Peyer's patch (tissue), 4 donors: ENCODE measurements around the gene TPPP.

Experiments used
- CTCF ChIP-seq, 6 experiments: fragments of 450-650 bp in 4 of 6; fragments of 200-600 bp in 2 of 6; sonication (generic) in 1 of 6; IDR thresholded peaks; one replicate each; pipeline ENCODE4 v1.5.1; 2017 to 2019; ENCODE audit warnings: antibody characterized with exemption in 6 of 6, mild to moderate bottlenecking in 3 of 6, moderate library complexity in 1 of 6
- POLR2A ChIP-seq, 2 donors: fragments of 450-650 bp; IDR thresholded peaks; one replicate each; pipeline ENCODE4 v1.5.1; 2017; ENCODE audit warnings: antibody characterized with exemption in 2 of 2, mild to moderate bottlenecking in 2 of 2, moderate library complexity in 2 of 2

GRCh38 chr5:683551-684481 lies 9.3 kb downstream of the TPPP start:
- no peak for TF ChIP-seq CTCF (IDR thresholded peaks at IDR 0.05)
- no peak for TF ChIP-seq POLR2A (IDR thresholded peaks at IDR 0.05)
